Stimulated activated CD8-positive, alpha-beta memory T cell treated with anti-CD3 and anti-CD28 coated beads, Interleukin-15, amount 100 ng/mL, for 4 hours (primary cell): ENCODE measurements around the gene LBH.

Experiments
- DNase-seq, 2 donors: peaks; one replicate each; pipeline ENCODE4 v3.0.0-alpha.2; 2020; ENCODE audit warnings: low read depth in 2 of 2

Gene LBH

GRCh38 chr2:30303095-30303494 lies 71.8 kb downstream of the LBH start:
- no peak for DNase-seq

DNA sequence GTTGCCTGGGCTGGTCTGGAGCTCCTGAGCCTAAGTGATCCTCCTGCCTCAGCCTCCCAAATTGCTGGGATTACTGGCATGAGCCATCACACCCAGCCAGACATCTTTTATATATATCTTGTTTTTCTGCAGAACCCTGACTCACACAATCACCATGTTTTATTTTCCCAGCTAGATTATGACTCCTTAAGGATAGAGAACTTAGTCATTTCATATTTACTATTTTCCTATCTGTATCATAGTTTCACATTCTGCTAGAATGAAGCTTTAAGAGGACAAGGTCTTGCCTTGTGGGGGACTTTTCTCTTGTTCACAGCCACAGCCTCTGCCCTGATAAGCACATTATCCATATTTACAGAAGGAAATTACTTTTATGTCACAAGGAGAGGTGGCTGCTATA lies 73.9 kb downstream of the LBH start:
- no peak for DNase-seq

GRCh38 chr2:30306522-30306921 lies 75.2 kb downstream of the LBH start:
- DNase-seq: no peak

DNA sequence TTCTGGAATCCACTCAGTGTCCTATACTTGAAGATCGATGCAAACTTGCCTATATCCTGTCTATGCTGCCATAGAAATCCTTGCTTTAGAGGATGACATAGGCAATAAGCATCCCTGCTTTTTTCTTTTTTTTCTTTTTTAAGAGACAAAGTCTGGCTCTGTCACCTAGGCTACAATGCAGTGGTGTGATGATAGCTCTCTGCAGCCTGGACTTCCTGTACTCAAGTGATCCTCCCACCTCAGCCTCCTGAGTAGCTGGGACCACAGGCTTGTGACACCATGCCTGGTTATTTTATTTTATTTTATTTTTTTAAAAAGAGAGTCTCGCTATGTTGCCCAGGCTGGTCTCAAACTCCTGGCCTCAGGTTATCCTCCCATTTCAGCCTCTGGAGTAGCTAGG lies 76.9 kb downstream of the LBH start:
- DNase-seq: no peak
